PC-3 (cell line): Measurements from ENCODE around the gene MCF2L2.
"Not testable (repeated sequence)": the region's sequence is repeated elsewhere in the genome, so short reads cannot be mapped to it uniquely, and the experiment has no call there.

Experiments
- CTCF ChIP-seq: fragments of 300-600 bp; sonication (generic); conservative IDR thresholded peaks from 2 replicates; pipeline ENCODE4 v1.5.1; 2017; ENCODE audit warnings: antibody characterized with exemption, low read depth, mild to moderate bottlenecking, low read length
- EZH2 ChIP-seq: fragments of 300-600 bp; sonication (generic); IDR thresholded peaks from one replicate; pipeline ENCODE4 v1.6.1; 2017; ENCODE audit warnings: antibody characterized with exemption, mild to moderate bottlenecking, low read length; ENCODE audit not compliant: unreplicated experiment
- EZH2phosphoT487 ChIP-seq: fragments of 300-600 bp; sonication (generic); IDR thresholded peaks from 2 replicates; pipeline ENCODE4 v1.6.1; 2018; ENCODE audit warnings: mild to moderate bottlenecking, antibody characterized with exemption, low read length, borderline replicate concordance

GRCh38 chr3:183179550-183179908 is 248.9 kb downstream of the MCF2L2 start:
- not testable (repeated sequence) for TF ChIP-seq EZH2phosphoT487, CTCF, EZH2
